OCI-LY7 (cell line): ENCODE measurements around the gene MAML3. TPM values are rescaled to one million over a fixed set of nuclear protein-coding genes. Genes with fewer than 3 reads are reported as not detected.

ENCODE experiments used
- BruUV-seq: library from RNA; stranded (reverse); fragments of 400-500 nt; replicated peaks from 2 replicates; lab custom pipeline; 2021; lab: Mats Ljungman, UMichigan
- CTCF ChIA-PET: fragments of 300-600 bp; sonication (Branson Sonifier 250); formaldehyde crosslinking; loops from one replicate; lab custom pipeline; 2022; ENCODE audit warnings: antibody characterized with exemption; ENCODE audit not compliant: unreplicated experiment; lab: Charles Lee
- POLR2A ChIA-PET: fragments of 300-600 bp; sonication (Branson Sonifier 250); formaldehyde crosslinking; loops from one replicate; lab custom pipeline; 2022; ENCODE audit warnings: antibody characterized with exemption; lab: Charles Lee
- DNase-seq: peaks from one replicate; pipeline ENCODE4 v3.0.0-alpha.2; 2015; ENCODE audit warnings: low spot score
- H2AFZ ChIP-seq: fragments of 200-600 bp; sonication (generic), shearing (Covaris generic); 2 replicates; pipeline ENCODE4 v1.6.1; 2014; ENCODE audit warnings: mild to moderate bottlenecking, antibody characterized with exemption, low read length, moderate library complexity
- H3K27ac ChIP-seq: fragments of 200-600 bp; sonication (generic); 2 replicates; pipeline ENCODE4 v1.5.1; 2014; ENCODE audit warnings: mixed run types, low read depth, mild to moderate bottlenecking, moderate library complexity, low read length, inconsistent platforms; ENCODE audit not compliant: poor library complexity, severe bottlenecking
- H3K36me3 ChIP-seq: fragments of 200-600 bp; sonication (generic); 2 replicates; pipeline ENCODE4 v1.6.1; 2014; ENCODE audit warnings: mild to moderate bottlenecking, antibody characterized with exemption, low read length, moderate library complexity, mixed read lengths; ENCODE audit not compliant: insufficient read depth
- H3K4me1 ChIP-seq: fragments of 200-600 bp; sonication (generic); 2 replicates; pipeline ENCODE4 v1.5.1; 2014; ENCODE audit warnings: mild to moderate bottlenecking, low read length; ENCODE audit not compliant: insufficient read depth, poor library complexity, severe bottlenecking
- H3K4me2 ChIP-seq: fragments of 200-600 bp; sonication (generic); 2 replicates; pipeline ENCODE4 v1.6.1; 2014; ENCODE audit warnings: mild to moderate bottlenecking, low read length
- H3K4me3 ChIP-seq: fragments of 200-600 bp; sonication (generic); 2 replicates; pipeline ENCODE4 v1.5.1; 2014; ENCODE audit warnings: mild to moderate bottlenecking, low read depth, low read length; ENCODE audit not compliant: poor library complexity, severe bottlenecking
- H3K79me2 ChIP-seq: fragments of 200-600 bp; sonication (generic); 2 replicates; pipeline ENCODE4 v1.6.1; 2016; ENCODE audit warnings: low read depth, mild to moderate bottlenecking, low read length, moderate library complexity, mixed read lengths; ENCODE audit not compliant: insufficient read depth
- H3K9me2 ChIP-seq: fragments of 200-600 bp; sonication (generic); 2 replicates; pipeline ENCODE4 v1.6.1; 2016; ENCODE audit warnings: mild to moderate bottlenecking, low read length, mixed read lengths; ENCODE audit not compliant: insufficient read depth
- H3K9me3 ChIP-seq: fragments of 200-600 bp; sonication (generic); 2 replicates; pipeline ENCODE4 v1.6.1; 2014; ENCODE audit warnings: mild to moderate bottlenecking, mixed run types, low read length, mixed read lengths
- H4K20me1 ChIP-seq: fragments of 200-600 bp; sonication (generic); 2 replicates; pipeline ENCODE4 v1.6.1; 2014; ENCODE audit warnings: mild to moderate bottlenecking, antibody characterized with exemption, low read length, moderate library complexity, mixed read lengths; ENCODE audit not compliant: insufficient read depth
- EZH2phosphoT487 ChIP-seq: fragments of 200-600 bp; sonication (generic); IDR thresholded peaks from 2 replicates; pipeline ENCODE4 v1.6.1; 2018; ENCODE audit warnings: low read depth, borderline replicate concordance, mild to moderate bottlenecking, mixed run types, antibody characterized with exemption, low read length, moderate library complexity, mixed read lengths
- intact Hi-C: fragments of 100-400 bp; cut with micrococcal nuclease; formaldehyde crosslinking; loops from one replicate; pipeline ENCODE4 v1.10.0; 2022; ENCODE audit not compliant: unreplicated experiment
- total RNA-seq, 2 experiments: library from RNA; depleted of rRNA in 1 of 2; stranded (reverse); fragments of >200 nt in 1 of 2; shearing (Covaris generic) in 1 of 2; gene quantifications; 2 replicates each; pipeline ENCODE4 v1.2.3, GENCODE V29; 2014 to 2022
- TF ChIP-seq, protein P1 (sequence below): fragments of 200-600 bp; sonication (generic); conservative IDR thresholded peaks from 2 replicates; pipeline ENCODE4 v1.5.1; 2014; ENCODE audit warnings: mild to moderate bottlenecking, antibody characterized with exemption, low read length, moderate library complexity, mixed read lengths

Gene MAML3
- total RNA-seq, 2 experiments from 2014 or later, result 0.80 to 1.2 TPM

DNA sequence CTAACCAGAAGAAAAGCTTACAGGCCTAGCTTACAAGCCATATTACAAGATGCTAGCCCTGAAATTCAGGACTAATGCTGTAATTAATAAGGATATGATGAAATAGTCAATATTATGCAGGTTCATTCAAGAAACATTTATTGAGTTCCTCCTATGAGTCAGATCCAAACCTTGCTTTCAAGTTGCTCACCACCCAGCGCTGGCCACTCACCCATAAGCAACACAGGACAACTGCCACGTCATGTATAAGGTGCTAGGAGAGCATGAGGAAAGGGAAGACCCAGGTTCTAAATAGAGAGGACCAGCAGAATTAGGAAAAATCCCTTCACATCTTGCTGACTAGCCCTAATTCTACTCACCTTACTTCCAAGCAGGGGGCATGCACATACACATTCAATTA lies 23.3 kb downstream of the MAML3 start:
- H3K4me3 ChIP-seq, result no peak overlapping the region
- no peak overlapping the region for H2AFZ ChIP-seq
- no peaks in the 10 kb centered on the region for H3K9me3 ChIP-seq
- no peaks in the 10 kb centered on the region for H3K4me1 ChIP-seq
- H4K20me1 ChIP-seq, result no peaks in the 10 kb centered on the region
- ChIA-PET CTCF (no interaction called here), POLR2A (no interaction called here)
- BruUV-seq, result no TSS peak
- TF ChIP-seq EZH2phosphoT487, result no peak
- TF ChIP-seq, protein P1, sequence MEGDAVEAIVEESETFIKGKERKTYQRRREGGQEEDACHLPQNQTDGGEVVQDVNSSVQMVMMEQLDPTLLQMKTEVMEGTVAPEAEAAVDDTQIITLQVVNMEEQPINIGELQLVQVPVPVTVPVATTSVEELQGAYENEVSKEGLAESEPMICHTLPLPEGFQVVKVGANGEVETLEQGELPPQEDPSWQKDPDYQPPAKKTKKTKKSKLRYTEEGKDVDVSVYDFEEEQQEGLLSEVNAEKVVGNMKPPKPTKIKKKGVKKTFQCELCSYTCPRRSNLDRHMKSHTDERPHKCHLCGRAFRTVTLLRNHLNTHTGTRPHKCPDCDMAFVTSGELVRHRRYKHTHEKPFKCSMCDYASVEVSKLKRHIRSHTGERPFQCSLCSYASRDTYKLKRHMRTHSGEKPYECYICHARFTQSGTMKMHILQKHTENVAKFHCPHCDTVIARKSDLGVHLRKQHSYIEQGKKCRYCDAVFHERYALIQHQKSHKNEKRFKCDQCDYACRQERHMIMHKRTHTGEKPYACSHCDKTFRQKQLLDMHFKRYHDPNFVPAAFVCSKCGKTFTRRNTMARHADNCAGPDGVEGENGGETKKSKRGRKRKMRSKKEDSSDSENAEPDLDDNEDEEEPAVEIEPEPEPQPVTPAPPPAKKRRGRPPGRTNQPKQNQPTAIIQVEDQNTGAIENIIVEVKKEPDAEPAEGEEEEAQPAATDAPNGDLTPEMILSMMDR, result no peak
- no peaks in the 10 kb centered on the region for H3K36me3 ChIP-seq
- intact Hi-C loops, result no loop called here
- no peak overlapping the region for H3K27ac ChIP-seq
- no peak for DNase-seq
- H3K4me2 ChIP-seq, result no peak overlapping the region
- H3K9me2 ChIP-seq, result no peaks in the 10 kb centered on the region
- H3K79me2 ChIP-seq, result no peaks in the 10 kb centered on the region

DNA sequence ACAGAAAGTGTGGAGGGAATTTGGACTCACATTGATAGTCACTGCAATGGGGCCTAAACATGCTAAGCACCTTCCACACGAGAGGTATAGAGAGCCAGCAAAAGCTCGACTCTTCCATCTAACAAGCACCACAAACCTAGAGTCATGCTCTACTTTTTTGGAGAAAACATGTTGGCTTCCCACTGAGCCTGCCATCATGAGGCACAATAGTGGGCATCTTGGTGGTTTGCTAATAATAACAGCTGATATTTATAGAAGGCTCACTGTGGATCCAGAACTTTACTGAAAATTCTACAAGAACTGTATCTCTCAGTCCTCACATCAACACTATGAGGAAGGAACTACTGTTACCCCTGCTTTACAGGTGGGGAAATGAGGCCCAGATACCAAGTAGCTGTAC lies 26.6 kb downstream of the MAML3 start:
- DNase-seq, result no peak
- H3K79me2 ChIP-seq, result no peaks in the 10 kb centered on the region
- ChIA-PET CTCF (interaction anchor here (0.6 kb wide), 1 partner anchor 1109 kb away, joined by 3 read pairs; no protein-coding TSS in a partner anchor), POLR2A (interaction anchor here (0.6 to 1.4 kb wide), 2 partner anchors 11 to 55 kb away, joined by 3 to 4 read pairs; no protein-coding TSS in a partner anchor)
- TF ChIP-seq, protein P1, result no peak
- no peak for TF ChIP-seq EZH2phosphoT487
- no peak overlapping the region for H2AFZ ChIP-seq
- H3K36me3 ChIP-seq, result no peaks in the 10 kb centered on the region
- no TSS peak for BruUV-seq
- H3K4me2 ChIP-seq, result no peak overlapping the region
- no peaks in the 10 kb centered on the region for H3K9me2 ChIP-seq
- no peak overlapping the region for H3K27ac ChIP-seq
- no peak overlapping the region for H3K4me3 ChIP-seq
- no peaks in the 10 kb centered on the region for H4K20me1 ChIP-seq
- no peaks in the 10 kb centered on the region for H3K9me3 ChIP-seq
- no peaks in the 10 kb centered on the region for H3K4me1 ChIP-seq
- intact Hi-C loops, result no loop called here

DNA sequence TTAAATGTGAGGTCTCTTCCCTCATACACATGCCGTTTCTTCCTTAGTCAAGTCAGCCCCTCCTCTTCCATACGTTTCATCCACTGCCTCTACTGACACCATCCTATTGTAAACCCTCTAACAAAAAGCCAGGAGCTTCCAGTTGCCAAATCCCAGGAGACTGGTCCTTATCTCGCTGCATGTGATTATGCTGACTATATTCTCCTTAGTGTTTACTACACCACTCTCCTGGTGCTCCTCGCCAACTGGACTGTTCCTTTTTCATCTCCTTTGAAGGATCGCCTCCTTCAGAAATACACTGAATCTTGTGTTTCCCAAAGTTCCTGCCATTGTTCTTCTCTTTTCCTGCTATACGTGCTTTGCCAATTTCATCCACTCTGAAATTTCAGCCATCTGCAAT lies 27.7 kb downstream of the MAML3 start:
- POLR2A ChIA-PET, result no interaction called here
- Histone ChIP-seq H4K20me1 (no peaks in the 10 kb centered on the region), H2AFZ (no peak overlapping the region), H3K36me3 (no peaks in the 10 kb centered on the region), H3K9me2 (no peaks in the 10 kb centered on the region), H3K4me2 (no peak overlapping the region), H3K4me1 (no peaks in the 10 kb centered on the region), H3K27ac (no peak overlapping the region), H3K4me3 (no peak overlapping the region), H3K9me3 (no peaks in the 10 kb centered on the region), H3K79me2 (no peaks in the 10 kb centered on the region)
- CTCF ChIA-PET, result no interaction called here
- BruUV-seq, result no TSS peak
- TF ChIP-seq, protein P1, result no peak
- TF ChIP-seq EZH2phosphoT487, result no peak
- intact Hi-C loops, result no loop called here
- DNase-seq, result no peak
